MM.1S (cell line): ENCODE measurements around the gene SP110.
"Not testable (repeated sequence)": the region's sequence is repeated elsewhere in the genome, so short reads cannot be mapped to it uniquely, and the experiment has no call there.

Experiments used
- DNase-seq: peaks from one replicate; pipeline ENCODE4 v3.0.0-alpha.2; 2015
- H2AFZ ChIP-seq: fragments of 300-600 bp; sonication (generic); 2 replicates; pipeline ENCODE4 v1.6.0; 2016; ENCODE audit warnings: antibody characterized with exemption, low read length
- H3F3A ChIP-seq: fragments of 300-600 bp; sonication (generic); 2 replicates; pipeline ENCODE4 v1.6.1; 2016; ENCODE audit warnings: mild to moderate bottlenecking, antibody characterized with exemption, low read length, moderate library complexity, mixed read lengths; ENCODE audit not compliant: insufficient read depth
- H3K27ac ChIP-seq: fragments of 300-600 bp; sonication (generic); 2 replicates; pipeline ENCODE4 v1.5.1; 2016; ENCODE audit warnings: mild to moderate bottlenecking, low read length
- H3K27me3 ChIP-seq: fragments of 300-600 bp; sonication (generic); replicated peaks from 2 replicates; pipeline ENCODE4 v1.6.0; 2016; ENCODE audit warnings: low read length; ENCODE audit not compliant: insufficient read depth
- H3K36me3 ChIP-seq: fragments of 300-600 bp; sonication (generic); replicated peaks from 2 replicates; pipeline ENCODE4 v1.6.1; 2016; ENCODE audit warnings: mild to moderate bottlenecking, low read length, mixed read lengths; ENCODE audit not compliant: insufficient read depth
- H3K4me1 ChIP-seq: fragments of 300-600 bp; sonication (generic); 2 replicates; pipeline ENCODE4 v1.6.1; 2016; ENCODE audit warnings: low read length, mixed read lengths
- H3K4me2 ChIP-seq: fragments of 300-600 bp; sonication (generic); 2 replicates; pipeline ENCODE4 v1.6.0; 2016; ENCODE audit warnings: low read depth, low read length
- H3K4me3 ChIP-seq: fragments of 300-600 bp; sonication (generic); 2 replicates; pipeline ENCODE4 v1.5.1; 2016; ENCODE audit warnings: low read length, mixed read lengths
- H3K79me2 ChIP-seq: fragments of 300-600 bp; sonication (generic); 2 replicates; pipeline ENCODE4 v1.6.1; 2016; ENCODE audit warnings: mixed run types, low read length, mixed read lengths
- H3K9ac ChIP-seq: fragments of 300-600 bp; sonication (generic); 2 replicates; pipeline ENCODE4 v1.6.1; 2016; ENCODE audit warnings: low read length, mixed read lengths
- H3K9me2 ChIP-seq: fragments of 300-600 bp; sonication (generic); replicated peaks from 2 replicates; pipeline ENCODE4 v1.6.1; 2016; ENCODE audit warnings: mild to moderate bottlenecking, low read length, mixed read lengths; ENCODE audit not compliant: insufficient read depth
- H3K9me3 ChIP-seq: fragments of 300-600 bp; sonication (generic); replicated peaks from 2 replicates; pipeline ENCODE4 v1.6.1; 2016; ENCODE audit warnings: mild to moderate bottlenecking, low read length, mixed read lengths; ENCODE audit not compliant: insufficient read depth
- H4K20me1 ChIP-seq: fragments of 300-600 bp; sonication (generic); 2 replicates; pipeline ENCODE4 v1.6.1; 2016; ENCODE audit warnings: mild to moderate bottlenecking, low read length, moderate library complexity, mixed read lengths; ENCODE audit not compliant: insufficient read depth
- CTCF ChIP-seq: fragments of 300-600 bp; sonication (generic); IDR thresholded peaks from 2 replicates; pipeline ENCODE4 v1.5.1; 2016; ENCODE audit warnings: antibody characterized with exemption, low read length, mixed read lengths
- EZH2 ChIP-seq: fragments of 300-600 bp; sonication (generic); optimal IDR thresholded peaks from 2 replicates; pipeline ENCODE3; 2017; ENCODE audit warnings: low read depth, mild to moderate bottlenecking, antibody characterized with exemption, low read length, mixed read lengths
- EZH2phosphoT487 ChIP-seq: fragments of 300-600 bp; sonication (generic); IDR thresholded peaks from 2 replicates; pipeline ENCODE4 v1.6.1; 2018; ENCODE audit warnings: antibody characterized with exemption, low read length

The SP110 gene

GRCh38 chr2:230225486-230225885 lies 5.7 kb upstream of the SP110 start, which contains the start of gene SP140:
Gene SP140 (plus strand): TSS chr2:230225736. CDS start chr2:230225845, 109 bp downstream.
- H3K36me3 ChIP-seq: no peaks in the 10 kb centered on the region
- TF ChIP-seq CTCF: 0 out of 2 replicates have a peak, but pooled peaks have one; percentile 13
- no peak for TF ChIP-seq EZH2phosphoT487
- H3K9ac ChIP-seq: peak within 1 kb of the TSS; percentile 65
- peak; percentile 90 for DNase-seq
- peak within 1 kb of the TSS; percentile 78 for H3K27ac ChIP-seq
- no peaks in the 10 kb centered on the region for H3K27me3 ChIP-seq
- no peaks in the 10 kb centered on the region for H3K9me2 ChIP-seq
- H2AFZ ChIP-seq: peak within 1 kb of the TSS; percentile 55
- peak within 1 kb of the TSS; percentile 70 for H3K4me2 ChIP-seq
- peaks cover 34% of the 10 kb centered on the region for H3K79me2 ChIP-seq
- H3F3A ChIP-seq: peaks cover 16% of the 10 kb centered on the region
- H3K9me3 ChIP-seq: no peaks in the 10 kb centered on the region
- no peaks in the 10 kb centered on the region for H4K20me1 ChIP-seq
- peaks cover 24% of the 10 kb centered on the region for H3K4me1 ChIP-seq
- peak within 1 kb of the TSS; percentile 64 for H3K4me3 ChIP-seq

GRCh38 chr2:230224458-230224857 lies 4.7 kb upstream of the SP110 start:
- TF ChIP-seq EZH2phosphoT487: no peak
- no peak for TF ChIP-seq EZH2
- no peak for TF ChIP-seq CTCF
- Histone ChIP-seq H3K27me3 (no peaks in the 10 kb centered on the region), H3F3A (peaks cover 16% of the 10 kb centered on the region), H3K4me3 (peak overlapping the region; percentile 64; the same call in 1 of the 2 replicates), H3K4me1 (peaks cover 23% of the 10 kb centered on the region), H3K27ac (0 out of 2 replicates have a peak overlapping the region, but pooled peaks have one; percentile 78), H3K4me2 (peak overlapping the region; percentile 70), H3K79me2 (peaks cover 24% of the 10 kb centered on the region), H3K9me3 (no peaks in the 10 kb centered on the region), H4K20me1 (no peaks in the 10 kb centered on the region), H3K9me2 (no peaks in the 10 kb centered on the region), H2AFZ (no peak overlapping the region), H3K36me3 (no peaks in the 10 kb centered on the region), H3K9ac (no peak overlapping the region)
- no peak for DNase-seq

- not testable (repeated sequence) for H3K4me3 ChIP-seq, H3K9me2 ChIP-seq, H3K9me3 ChIP-seq, H3K4me2 ChIP-seq, DNase-seq, H2AFZ ChIP-seq, H3K9ac ChIP-seq, H4K20me1 ChIP-seq, H3K27ac ChIP-seq, H3K36me3 ChIP-seq, H3K27me3 ChIP-seq
- peaks cover 16% of the 10 kb centered on the region for H3F3A ChIP-seq
- H3K4me1 ChIP-seq: peaks cover 23% of the 10 kb centered on the region
- peaks cover 10% of the 10 kb centered on the region for H3K79me2 ChIP-seq
Measured at GRCh38 chr2:230222829-230223228, 3.0 kb upstream of the SP110 start.

- H3K4me2 ChIP-seq: no peak overlapping the region
- no peak overlapping the region for H3K4me3 ChIP-seq
- H3K36me3 ChIP-seq: no peaks in the 10 kb centered on the region
- peaks cover 15% of the 10 kb centered on the region for H3F3A ChIP-seq
- DNase-seq: no peak
- no peak overlapping the region for H3K9ac ChIP-seq
- H3K9me2 ChIP-seq: no peaks in the 10 kb centered on the region
- H3K27ac ChIP-seq: no peak overlapping the region
- H2AFZ ChIP-seq: no peak overlapping the region
- peaks cover 12% of the 10 kb centered on the region for H3K4me1 ChIP-seq
- TF ChIP-seq EZH2phosphoT487 (no peak), EZH2 (no peak), CTCF (no peak)
- H3K9me3 ChIP-seq: no peaks in the 10 kb centered on the region
- H4K20me1 ChIP-seq: no peaks in the 10 kb centered on the region
- H3K27me3 ChIP-seq: no peaks in the 10 kb centered on the region
- H3K79me2 ChIP-seq: no peaks in the 10 kb centered on the region
Measured at GRCh38 chr2:230221493-230221892, 1.7 kb upstream of the SP110 start.
